Keratinocyte (primary cell): Measurements from ENCODE around the gene EYS. TPM values are rescaled to one million over a fixed set of nuclear protein-coding genes. Genes with fewer than 3 reads are reported as not detected.

ENCODE experiments used
- DNase-seq: peaks from one replicate; pipeline ENCODE4 v3.0.0-alpha.2; 2011; ENCODE audit warnings: low read depth, missing footprints, low spot score
- FAIRE-seq: peaks from 2 replicates; lab custom pipeline; 2011; peaks lifted over from hg19 to GRCh38; lab: Jason Lieb, UNC
- H2AFZ ChIP-seq: 2 replicates; pipeline ENCODE4 v1.6.0; 2012; ENCODE audit warnings: low read length, control low read depth, inconsistent platforms; ENCODE audit not compliant: control insufficient read depth
- H3K27ac ChIP-seq: 2 replicates; pipeline ENCODE4 v1.5.1; 2011; ENCODE audit warnings: low read length; ENCODE audit not compliant: control insufficient read depth, insufficient read depth
- H3K27me3 ChIP-seq: 3 replicates; pipeline ENCODE4 v1.6.0; 2011; ENCODE audit warnings: low read length; ENCODE audit not compliant: control insufficient read depth, insufficient read depth; ENCODE audit errors: extremely low read depth
- H3K36me3 ChIP-seq, 2 experiments: 2 replicates in 1 of 2; 3 replicates in 1 of 2; pipeline ENCODE4 v1.5.1; 2011; ENCODE audit warnings: low read length in 2 of 2, mild to moderate bottlenecking in 1 of 2; ENCODE audit not compliant: control insufficient read depth in 2 of 2, insufficient read depth in 2 of 2; ENCODE audit errors: extremely low read depth in 1 of 2
- H3K4me1 ChIP-seq: 3 replicates; pipeline ENCODE4 v1.5.1; 2011; ENCODE audit warnings: low read length; ENCODE audit not compliant: control insufficient read depth, insufficient read depth; ENCODE audit errors: extremely low read depth
- H3K4me2 ChIP-seq: 3 replicates; pipeline ENCODE4 v1.6.0; 2011; ENCODE audit warnings: low read depth, low read length; ENCODE audit not compliant: control insufficient read depth, insufficient read depth; ENCODE audit errors: extremely low read depth
- H3K4me3 ChIP-seq, 3 experiments: fragments of 200-600 bp in 1 of 3; sonication (generic) in 1 of 3; 2 replicates in 2 of 3; 3 replicates in 1 of 3; pipeline ENCODE4 v1.5.1; 2011 to 2016; ENCODE audit warnings: low read length in 3 of 3, mild to moderate bottlenecking in 3 of 3, control low read depth in 2 of 3, inconsistent platforms in 1 of 3, low read depth in 1 of 3, mixed read lengths in 1 of 3, mixed run types in 1 of 3, moderate library complexity in 1 of 3; ENCODE audit not compliant: control insufficient read depth in 2 of 3, insufficient read depth in 2 of 3; ENCODE audit errors: extremely low read depth in 1 of 3
- H3K79me2 ChIP-seq: 2 replicates; pipeline ENCODE4 v1.6.0; 2012; ENCODE audit warnings: low read length; ENCODE audit not compliant: control insufficient read depth, insufficient read depth
- H3K9ac ChIP-seq: 3 replicates; pipeline ENCODE4 v1.6.0; 2011; ENCODE audit warnings: low read length; ENCODE audit not compliant: control insufficient read depth, insufficient read depth; ENCODE audit errors: extremely low read depth
- H3K9me1 ChIP-seq: 3 replicates; pipeline ENCODE4 v1.6.0; 2011; ENCODE audit warnings: low read length; ENCODE audit not compliant: control insufficient read depth, insufficient read depth; ENCODE audit errors: extremely low read depth
- H3K9me3 ChIP-seq: 2 replicates; pipeline ENCODE4 v1.5.1; 2012; ENCODE audit warnings: low read depth, low read length; ENCODE audit not compliant: control insufficient read depth
- H4K20me1 ChIP-seq: 3 replicates; pipeline ENCODE4 v1.6.0; 2011; ENCODE audit warnings: low read length; ENCODE audit not compliant: control insufficient read depth, insufficient read depth; ENCODE audit errors: extremely low read depth
- EZH2 ChIP-seq: IDR thresholded peaks from one replicate; pipeline ENCODE4 v1.6.1; 2012; ENCODE audit warnings: inconsistent platforms, mild to moderate bottlenecking, low read length, moderate library complexity
- dilution Hi-C: fragments of 300-500 bp; cut with MboI; formaldehyde crosslinking; loops from one replicate; pipeline ENCODE4 v1.7.0; 2020; ENCODE audit warnings: low sequenced_read_pairs; ENCODE audit not compliant: extremely low pct_ligation_motif_present
- polyA plus RNA-seq, 5 experiments: library from polyadenylated mRNA; depleted of rRNA in 3 of 5; stranded (reverse) in 3 of 5; stranded (forward) in 1 of 5; unstranded in 1 of 5; fragments of >200 nt; gene quantifications; 1 replicate in 1 of 5; 2 replicates in 3 of 5; 3 replicates in 1 of 5; pipeline versions ENCODE4 v1.2.1 to v1.2.3, GENCODE V29; 2011 to 2012; ENCODE audit warnings: missing spikeins in 2 of 5, low read depth in 1 of 5, low replicate concordance in 1 of 5
- TF ChIP-seq, protein P1 (sequence below), 3 experiments: IDR thresholded peaks in 1 of 3; conservative IDR thresholded peaks in 1 of 3; optimal IDR thresholded peaks in 1 of 3; 2 replicates in 2 of 3; 3 replicates in 1 of 3; pipeline versions ENCODE3 to v1.5.1; 2011; ENCODE audit warnings: low read length in 3 of 3, mild to moderate bottlenecking in 3 of 3, moderate library complexity in 2 of 3, control low read depth in 1 of 3, inconsistent platforms in 1 of 3; ENCODE audit not compliant: insufficient read depth in 2 of 3; ENCODE audit errors: extremely low read depth in 1 of 3

EYS gene
- polyA plus RNA-seq, 1 donor (not counting 4 experiments of a cell fraction or from before 2014, with no cell fraction given): 0.34 TPM

GRCh38 chr6:64257586-64257985 lies 1449.4 kb downstream of the EYS start:
- Histone ChIP-seq H3K9ac (no peak overlapping the region), H3K79me2 (no peaks in the 10 kb centered on the region), H3K4me3 (no peak overlapping the region), H3K4me1 (no peaks in the 10 kb centered on the region), H3K27ac (no peak overlapping the region), H4K20me1 (no peaks in the 10 kb centered on the region), H3K9me3 (no peaks in the 10 kb centered on the region), H3K36me3 (no peaks in the 10 kb centered on the region), H3K9me1 (no peaks in the 10 kb centered on the region), H3K4me2 (no peak overlapping the region), H3K27me3 (no peaks in the 10 kb centered on the region), H2AFZ (no peak overlapping the region)
- TF ChIP-seq EZH2: no peak
- TF ChIP-seq, protein P1, sequence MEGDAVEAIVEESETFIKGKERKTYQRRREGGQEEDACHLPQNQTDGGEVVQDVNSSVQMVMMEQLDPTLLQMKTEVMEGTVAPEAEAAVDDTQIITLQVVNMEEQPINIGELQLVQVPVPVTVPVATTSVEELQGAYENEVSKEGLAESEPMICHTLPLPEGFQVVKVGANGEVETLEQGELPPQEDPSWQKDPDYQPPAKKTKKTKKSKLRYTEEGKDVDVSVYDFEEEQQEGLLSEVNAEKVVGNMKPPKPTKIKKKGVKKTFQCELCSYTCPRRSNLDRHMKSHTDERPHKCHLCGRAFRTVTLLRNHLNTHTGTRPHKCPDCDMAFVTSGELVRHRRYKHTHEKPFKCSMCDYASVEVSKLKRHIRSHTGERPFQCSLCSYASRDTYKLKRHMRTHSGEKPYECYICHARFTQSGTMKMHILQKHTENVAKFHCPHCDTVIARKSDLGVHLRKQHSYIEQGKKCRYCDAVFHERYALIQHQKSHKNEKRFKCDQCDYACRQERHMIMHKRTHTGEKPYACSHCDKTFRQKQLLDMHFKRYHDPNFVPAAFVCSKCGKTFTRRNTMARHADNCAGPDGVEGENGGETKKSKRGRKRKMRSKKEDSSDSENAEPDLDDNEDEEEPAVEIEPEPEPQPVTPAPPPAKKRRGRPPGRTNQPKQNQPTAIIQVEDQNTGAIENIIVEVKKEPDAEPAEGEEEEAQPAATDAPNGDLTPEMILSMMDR (optimal IDR thresholded peaks at IDR 0.05 in 1 of 3, IDR thresholded peaks at IDR 0.05 in 1 of 3, conservative IDR thresholded peaks at IDR 0.05 in 1 of 3; ENCODE audit: extremely low read depth in 1 of 3, insufficient read depth in 2 of 3, low read length in 3 of 3): no peak
- no peak for DNase-seq
- no peak for FAIRE-seq
- dilution Hi-C loops: no loop called here

DNA sequence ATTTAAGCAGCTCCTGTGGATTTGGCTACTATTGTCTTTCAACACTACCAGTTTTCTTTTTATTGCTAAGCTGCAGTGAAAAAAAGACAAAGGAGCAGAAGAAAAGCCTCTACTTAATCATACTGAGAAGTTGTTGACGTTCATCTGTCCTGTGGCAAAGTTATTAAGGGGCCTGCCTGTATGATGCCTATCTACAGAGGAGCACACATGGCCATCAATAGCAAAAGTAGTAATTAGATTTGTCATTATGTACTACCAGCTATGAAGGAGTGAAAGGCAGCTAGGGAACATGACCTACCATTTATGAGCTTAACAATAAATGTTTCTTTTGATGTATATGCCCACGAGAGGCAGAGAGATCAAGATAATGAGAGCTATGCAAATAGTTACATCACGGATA lies 1450.5 kb downstream of the EYS start:
- DNase-seq (no peak), FAIRE-seq (no peak)
- Histone ChIP-seq H3K27ac (no peak overlapping the region), H3K9me3 (no peaks in the 10 kb centered on the region), H3K9me1 (no peaks in the 10 kb centered on the region), H4K20me1 (no peaks in the 10 kb centered on the region), H3K4me3 (no peak overlapping the region), H3K36me3 (no peaks in the 10 kb centered on the region), H3K9ac (no peak overlapping the region), H2AFZ (no peak overlapping the region), H3K4me1 (no peaks in the 10 kb centered on the region), H3K79me2 (no peaks in the 10 kb centered on the region), H3K4me2 (no peak overlapping the region), H3K27me3 (no peaks in the 10 kb centered on the region)
- TF ChIP-seq, protein P1 (optimal IDR thresholded peaks at IDR 0.05 in 1 of 3, IDR thresholded peaks at IDR 0.05 in 1 of 3, conservative IDR thresholded peaks at IDR 0.05 in 1 of 3; ENCODE audit: extremely low read depth in 1 of 3, insufficient read depth in 2 of 3, low read length in 3 of 3): no peak
- no peak for TF ChIP-seq EZH2
- dilution Hi-C loops: no loop called here
